Gastroesophageal sphincter (tissue), 3 donors: ENCODE measurements around the gene EEFSEC.

ENCODE experiments used
- EP300 ChIP-seq: sonication (generic); formaldehyde crosslinking; IDR thresholded peaks from one replicate; pipeline ENCODE4 v1.6.1; 2017; ENCODE audit warnings: antibody characterized with exemption, mild to moderate bottlenecking
- POLR2A ChIP-seq, 2 donors: fragments of 450-650 bp; IDR thresholded peaks; one replicate each; pipeline ENCODE4 v1.6.1; 2017; ENCODE audit warnings: antibody characterized with exemption in 2 of 2, mild to moderate bottlenecking in 2 of 2, moderate library complexity in 1 of 2
- TF ChIP-seq, protein P1 (sequence below), 4 experiments: fragments of 200-600 bp in 2 of 4; fragments of 450-650 bp in 2 of 4; sonication (generic) in 1 of 4; IDR thresholded peaks; one replicate each; pipeline ENCODE4 v1.5.1; 2017 to 2019; ENCODE audit warnings: antibody characterized with exemption in 4 of 4, mild to moderate bottlenecking in 2 of 4, moderate library complexity in 2 of 4

DNA sequence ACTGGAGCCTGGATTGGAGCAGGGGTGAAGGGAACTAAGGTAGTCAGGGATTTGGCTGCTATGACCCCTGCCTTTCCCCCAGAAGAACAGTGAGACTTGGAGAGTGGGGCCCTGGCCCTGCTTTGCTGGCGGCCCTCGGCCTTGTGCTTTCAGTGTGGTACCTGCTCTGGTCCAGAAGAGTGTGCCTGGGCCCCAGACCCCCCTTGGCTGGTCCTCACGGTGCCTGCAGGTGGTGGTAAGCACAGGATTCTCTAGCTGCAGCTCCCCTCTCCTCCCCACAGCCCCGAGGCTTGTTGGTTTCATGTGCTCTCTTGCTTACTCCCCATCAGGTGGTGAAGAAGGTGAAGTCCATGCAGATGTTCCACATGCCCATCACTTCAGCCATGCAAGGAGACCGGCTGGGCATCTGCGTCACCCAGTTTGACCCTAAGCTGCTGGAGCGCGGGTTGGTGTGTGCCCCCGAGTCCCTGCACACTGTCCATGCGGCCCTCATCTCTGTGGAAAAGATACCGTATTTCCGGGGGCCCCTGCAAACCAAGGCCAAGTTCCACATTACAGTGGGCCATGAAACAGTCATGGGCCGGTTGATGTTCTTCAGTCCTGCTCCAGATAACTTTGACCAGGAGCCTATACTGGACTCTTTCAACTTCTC lies 187.7 kb downstream of the EEFSEC start:
- TF ChIP-seq POLR2A (IDR thresholded peaks at IDR 0.05) (no peak), EP300 (no peak)
- TF ChIP-seq, protein P1, sequence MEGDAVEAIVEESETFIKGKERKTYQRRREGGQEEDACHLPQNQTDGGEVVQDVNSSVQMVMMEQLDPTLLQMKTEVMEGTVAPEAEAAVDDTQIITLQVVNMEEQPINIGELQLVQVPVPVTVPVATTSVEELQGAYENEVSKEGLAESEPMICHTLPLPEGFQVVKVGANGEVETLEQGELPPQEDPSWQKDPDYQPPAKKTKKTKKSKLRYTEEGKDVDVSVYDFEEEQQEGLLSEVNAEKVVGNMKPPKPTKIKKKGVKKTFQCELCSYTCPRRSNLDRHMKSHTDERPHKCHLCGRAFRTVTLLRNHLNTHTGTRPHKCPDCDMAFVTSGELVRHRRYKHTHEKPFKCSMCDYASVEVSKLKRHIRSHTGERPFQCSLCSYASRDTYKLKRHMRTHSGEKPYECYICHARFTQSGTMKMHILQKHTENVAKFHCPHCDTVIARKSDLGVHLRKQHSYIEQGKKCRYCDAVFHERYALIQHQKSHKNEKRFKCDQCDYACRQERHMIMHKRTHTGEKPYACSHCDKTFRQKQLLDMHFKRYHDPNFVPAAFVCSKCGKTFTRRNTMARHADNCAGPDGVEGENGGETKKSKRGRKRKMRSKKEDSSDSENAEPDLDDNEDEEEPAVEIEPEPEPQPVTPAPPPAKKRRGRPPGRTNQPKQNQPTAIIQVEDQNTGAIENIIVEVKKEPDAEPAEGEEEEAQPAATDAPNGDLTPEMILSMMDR (IDR thresholded peaks at IDR 0.05) = no peak
